A549 (cell line): ENCODE results near the gene TNIK.

Experiments
- EP300 ChIP-seq, 2 experiments: fragments of >200 bp; sonication (Bioruptor Twin); formaldehyde crosslinking; IDR thresholded peaks; 2 replicates in 1 of 2; 3 replicates in 1 of 2; pipeline ENCODE4 v1.6.1; 2016 to 2017
- NFE2L2 ChIP-seq: fragments of 150-350 bp; conservative IDR thresholded peaks from 2 replicates; pipeline ENCODE4 v1.6.1; 2014; ENCODE audit warnings: low read length
- POLR2A ChIP-seq: IDR thresholded peaks from 2 replicates; pipeline ENCODE4 v1.6.1; 2012; ENCODE audit warnings: mild to moderate bottlenecking, low read length
- RFX5 ChIP-seq: fragments of 450-650 bp; IDR thresholded peaks from 2 replicates; pipeline ENCODE4 v1.7.1; 2014; ENCODE audit warnings: antibody characterized with exemption, mild to moderate bottlenecking, moderate library complexity
- SMC3 ChIP-seq: fragments of >200 bp; sonication (Bioruptor Twin); formaldehyde crosslinking; IDR thresholded peaks from 3 replicates; pipeline ENCODE4 v1.6.1; 2018; ENCODE audit warnings: inconsistent platforms
- SREBF2 ChIP-seq: fragments of 450-650 bp; IDR thresholded peaks from 2 replicates; pipeline ENCODE4 v1.6.1; 2014; ENCODE audit warnings: mild to moderate bottlenecking, moderate library complexity
- TFCP2L1 ChIP-seq: fragments of 250-450 bp; sonication (Bioruptor Pico); IDR thresholded peaks from 2 replicates; pipeline ENCODE4 v1.5.0; 2021; ENCODE audit warnings: mild to moderate bottlenecking
- ZFP36 ChIP-seq: fragments of 450-650 bp; IDR thresholded peaks from 2 replicates; pipeline ENCODE4 v1.6.1; 2014; ENCODE audit warnings: borderline replicate concordance; ENCODE audit not compliant: partially characterized antibody
- TF ChIP-seq, protein P1 (sequence below): fragments of >200 bp; sonication (Bioruptor Twin); formaldehyde crosslinking; IDR thresholded peaks from 3 replicates; pipeline ENCODE4 v1.5.1; 2016
- TF ChIP-seq, protein P2 (sequence below): IDR thresholded peaks from 2 replicates; pipeline ENCODE4 v1.6.1; 2012
- TF ChIP-seq, protein P3 (sequence below): fragments of 200-600 bp; sonication (generic); IDR thresholded peaks from 2 replicates; pipeline ENCODE4 v1.6.1; 2016; ENCODE audit warnings: antibody characterized with exemption, mild to moderate bottlenecking, moderate library complexity
- TF ChIP-seq, protein P4 (sequence below): fragments of 450-650 bp; IDR thresholded peaks from 2 replicates; pipeline ENCODE4 v1.6.1; 2014; ENCODE audit warnings: antibody characterized with exemption

DNA sequence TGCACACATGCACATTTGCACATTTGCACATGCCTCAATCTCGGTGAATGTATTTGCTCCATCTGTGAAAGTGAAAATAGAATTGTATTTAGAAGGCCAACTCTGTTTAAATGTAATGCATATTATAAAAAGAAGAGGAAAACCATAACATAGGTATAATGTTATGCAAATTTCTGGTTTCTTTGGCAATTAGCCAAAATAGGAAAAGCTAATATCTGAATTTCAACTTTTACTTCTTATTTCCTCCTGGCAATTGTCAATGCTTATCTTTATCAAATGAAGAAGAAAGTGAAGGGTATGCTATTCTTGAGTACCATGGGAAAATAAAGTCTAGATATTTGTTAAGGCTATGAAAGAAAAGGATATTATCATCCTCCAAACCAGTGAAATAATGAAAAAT lies 357.0 kb downstream of the TNIK start:
- TF ChIP-seq, protein P1, sequence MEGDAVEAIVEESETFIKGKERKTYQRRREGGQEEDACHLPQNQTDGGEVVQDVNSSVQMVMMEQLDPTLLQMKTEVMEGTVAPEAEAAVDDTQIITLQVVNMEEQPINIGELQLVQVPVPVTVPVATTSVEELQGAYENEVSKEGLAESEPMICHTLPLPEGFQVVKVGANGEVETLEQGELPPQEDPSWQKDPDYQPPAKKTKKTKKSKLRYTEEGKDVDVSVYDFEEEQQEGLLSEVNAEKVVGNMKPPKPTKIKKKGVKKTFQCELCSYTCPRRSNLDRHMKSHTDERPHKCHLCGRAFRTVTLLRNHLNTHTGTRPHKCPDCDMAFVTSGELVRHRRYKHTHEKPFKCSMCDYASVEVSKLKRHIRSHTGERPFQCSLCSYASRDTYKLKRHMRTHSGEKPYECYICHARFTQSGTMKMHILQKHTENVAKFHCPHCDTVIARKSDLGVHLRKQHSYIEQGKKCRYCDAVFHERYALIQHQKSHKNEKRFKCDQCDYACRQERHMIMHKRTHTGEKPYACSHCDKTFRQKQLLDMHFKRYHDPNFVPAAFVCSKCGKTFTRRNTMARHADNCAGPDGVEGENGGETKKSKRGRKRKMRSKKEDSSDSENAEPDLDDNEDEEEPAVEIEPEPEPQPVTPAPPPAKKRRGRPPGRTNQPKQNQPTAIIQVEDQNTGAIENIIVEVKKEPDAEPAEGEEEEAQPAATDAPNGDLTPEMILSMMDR, result no peak
- TF ChIP-seq POLR2A (no peak), SREBF2 (no peak), TFCP2L1 (CRISPR knock-in tag) (no peak), EP300 (IDR thresholded peaks at IDR 0.05) (no peak), SMC3 (no peak), NFE2L2 (no peak), ZFP36 (no peak), RFX5 (no peak)
- TF ChIP-seq, protein P2, sequence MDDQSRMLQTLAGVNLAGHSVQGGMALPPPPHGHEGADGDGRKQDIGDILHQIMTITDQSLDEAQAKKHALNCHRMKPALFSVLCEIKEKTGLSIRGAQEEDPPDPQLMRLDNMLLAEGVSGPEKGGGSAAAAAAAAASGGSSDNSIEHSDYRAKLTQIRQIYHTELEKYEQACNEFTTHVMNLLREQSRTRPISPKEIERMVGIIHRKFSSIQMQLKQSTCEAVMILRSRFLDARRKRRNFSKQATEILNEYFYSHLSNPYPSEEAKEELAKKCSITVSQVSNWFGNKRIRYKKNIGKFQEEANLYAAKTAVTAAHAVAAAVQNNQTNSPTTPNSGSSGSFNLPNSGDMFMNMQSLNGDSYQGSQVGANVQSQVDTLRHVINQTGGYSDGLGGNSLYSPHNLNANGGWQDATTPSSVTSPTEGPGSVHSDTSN, result no peak
- TF ChIP-seq, protein P3, sequence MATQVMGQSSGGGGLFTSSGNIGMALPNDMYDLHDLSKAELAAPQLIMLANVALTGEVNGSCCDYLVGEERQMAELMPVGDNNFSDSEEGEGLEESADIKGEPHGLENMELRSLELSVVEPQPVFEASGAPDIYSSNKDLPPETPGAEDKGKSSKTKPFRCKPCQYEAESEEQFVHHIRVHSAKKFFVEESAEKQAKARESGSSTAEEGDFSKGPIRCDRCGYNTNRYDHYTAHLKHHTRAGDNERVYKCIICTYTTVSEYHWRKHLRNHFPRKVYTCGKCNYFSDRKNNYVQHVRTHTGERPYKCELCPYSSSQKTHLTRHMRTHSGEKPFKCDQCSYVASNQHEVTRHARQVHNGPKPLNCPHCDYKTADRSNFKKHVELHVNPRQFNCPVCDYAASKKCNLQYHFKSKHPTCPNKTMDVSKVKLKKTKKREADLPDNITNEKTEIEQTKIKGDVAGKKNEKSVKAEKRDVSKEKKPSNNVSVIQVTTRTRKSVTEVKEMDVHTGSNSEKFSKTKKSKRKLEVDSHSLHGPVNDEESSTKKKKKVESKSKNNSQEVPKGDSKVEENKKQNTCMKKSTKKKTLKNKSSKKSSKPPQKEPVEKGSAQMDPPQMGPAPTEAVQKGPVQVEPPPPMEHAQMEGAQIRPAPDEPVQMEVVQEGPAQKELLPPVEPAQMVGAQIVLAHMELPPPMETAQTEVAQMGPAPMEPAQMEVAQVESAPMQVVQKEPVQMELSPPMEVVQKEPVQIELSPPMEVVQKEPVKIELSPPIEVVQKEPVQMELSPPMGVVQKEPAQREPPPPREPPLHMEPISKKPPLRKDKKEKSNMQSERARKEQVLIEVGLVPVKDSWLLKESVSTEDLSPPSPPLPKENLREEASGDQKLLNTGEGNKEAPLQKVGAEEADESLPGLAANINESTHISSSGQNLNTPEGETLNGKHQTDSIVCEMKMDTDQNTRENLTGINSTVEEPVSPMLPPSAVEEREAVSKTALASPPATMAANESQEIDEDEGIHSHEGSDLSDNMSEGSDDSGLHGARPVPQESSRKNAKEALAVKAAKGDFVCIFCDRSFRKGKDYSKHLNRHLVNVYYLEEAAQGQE, result no peak
- TF ChIP-seq, protein P4, sequence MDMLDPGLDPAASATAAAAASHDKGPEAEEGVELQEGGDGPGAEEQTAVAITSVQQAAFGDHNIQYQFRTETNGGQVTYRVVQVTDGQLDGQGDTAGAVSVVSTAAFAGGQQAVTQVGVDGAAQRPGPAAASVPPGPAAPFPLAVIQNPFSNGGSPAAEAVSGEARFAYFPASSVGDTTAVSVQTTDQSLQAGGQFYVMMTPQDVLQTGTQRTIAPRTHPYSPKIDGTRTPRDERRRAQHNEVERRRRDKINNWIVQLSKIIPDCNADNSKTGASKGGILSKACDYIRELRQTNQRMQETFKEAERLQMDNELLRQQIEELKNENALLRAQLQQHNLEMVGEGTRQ, result no peak
